GM18909 (cell line): ENCODE measurements around the gene CERS6.
A peak's percentile ranks its signal among the peaks of the same experiment; 100 is the strongest.
"Not testable (repeated sequence)": the region's sequence is repeated elsewhere in the genome, so short reads cannot be mapped to it uniquely, and the experiment has no call there.

ENCODE experiments used
- ATAC-seq: cut with Tn5 transposase; IDR thresholded peaks from one replicate; pipeline ENCODE4 v1.9.1; 2021; ENCODE audit warnings: mild to moderate bottlenecking; ENCODE audit not compliant: unreplicated experiment, poor library complexity

Gene CERS6

GRCh38 chr2:168455645-168456520, at the start of gene CERS6:
Gene CERS6, plus strand, starts transcription at chr2:168456272. Its CDS starts 177 bp downstream, at chr2:168456449.
- ATAC-seq = peak; percentile 94

- ATAC-seq = not testable (repeated sequence)
Measured at GRCh38 chr2:168412301-168412700, 43.8 kb upstream of the CERS6 start.

- ATAC-seq = not testable (repeated sequence)
Measured at GRCh38 chr2:168413101-168413500, 43.0 kb upstream of the CERS6 start.

GRCh38 chr2:168416555-168416954, 39.5 kb upstream of the CERS6 start:
- ATAC-seq = no peak

GRCh38 chr2:168422584-168422983, 33.5 kb upstream of the CERS6 start:
- ATAC-seq = no peak

- no peak for ATAC-seq
Measured at GRCh38 chr2:168424112-168424951, 31.7 kb upstream of the CERS6 start.

GRCh38 chr2:168424971-168425370, 31.1 kb upstream of the CERS6 start:
- no peak for ATAC-seq

- ATAC-seq = no peak
Measured at GRCh38 chr2:168426861-168427260, 29.2 kb upstream of the CERS6 start.

GRCh38 chr2:168427451-168427850, 28.6 kb upstream of the CERS6 start:
- no peak for ATAC-seq

- no peak for ATAC-seq
Measured at GRCh38 chr2:168428431-168428830, 27.6 kb upstream of the CERS6 start.

GRCh38 chr2:168429988-168430387, 26.1 kb upstream of the CERS6 start:
- no peak for ATAC-seq

GRCh38 chr2:168430431-168430830, 25.6 kb upstream of the CERS6 start:
- ATAC-seq = no peak

GRCh38 chr2:168431301-168432024, 24.6 kb upstream of the CERS6 start:
- no peak for ATAC-seq

- no peak for ATAC-seq
Measured at GRCh38 chr2:168432100-168432499, 24.0 kb upstream of the CERS6 start.

GRCh38 chr2:168432565-168433186, 23.4 kb upstream of the CERS6 start:
- peak; percentile 67 for ATAC-seq

- ATAC-seq = no peak
Measured at GRCh38 chr2:168433527-168433926, 22.5 kb upstream of the CERS6 start.

- no peak for ATAC-seq
Measured at GRCh38 chr2:168434146-168434545, 21.9 kb upstream of the CERS6 start.

- ATAC-seq = no peak
Measured at GRCh38 chr2:168436840-168437239, 19.2 kb upstream of the CERS6 start.

GRCh38 chr2:168438553-168438952, 17.5 kb upstream of the CERS6 start:
- ATAC-seq = no peak

GRCh38 chr2:168439536-168439935, 16.5 kb upstream of the CERS6 start:
- no peak for ATAC-seq
